HCT116 (cell line): ENCODE data around the gene VPS26B.

Experiments used
- CEBPB ChIP-seq: IDR thresholded peaks from 2 replicates; pipeline ENCODE4 v1.6.1; 2012; ENCODE audit warnings: low read depth
- CTCF ChIP-seq, 3 experiments: fragments of 200-600 bp in 1 of 3; sonication (generic) in 1 of 3; IDR thresholded peaks in 2 of 3; conservative IDR thresholded peaks in 1 of 3; 2 replicates each; pipeline ENCODE4 v1.5.1; 2012 to 2017; ENCODE audit warnings: low read depth in 2 of 3, low read length in 2 of 3, antibody characterized with exemption in 1 of 3, borderline replicate concordance in 1 of 3, control low read depth in 1 of 3, mild to moderate bottlenecking in 1 of 3, mixed read lengths in 1 of 3, mixed run types in 1 of 3, moderate library complexity in 1 of 3; ENCODE audit not compliant: insufficient read depth in 1 of 3
- EZH2phosphoT487 ChIP-seq: fragments of 200-600 bp; IDR thresholded peaks from 2 replicates; pipeline ENCODE4 v1.6.1; 2018; ENCODE audit warnings: antibody characterized with exemption, borderline replicate concordance
- POLR2A ChIP-seq: IDR thresholded peaks from 2 replicates; pipeline ENCODE4 v1.7.0; 2011; ENCODE audit warnings: borderline replicate concordance; ENCODE audit not compliant: insufficient read depth, insufficient read length; ENCODE audit errors: extremely low read depth
- POLR2AphosphoS5 ChIP-seq: IDR thresholded peaks from 2 replicates; pipeline ENCODE4 v1.6.1; 2011; ENCODE audit warnings: mild to moderate bottlenecking, low read depth, low read length, moderate library complexity
- RAD21 ChIP-seq: IDR thresholded peaks from 2 replicates; pipeline ENCODE4 v1.6.1; 2012; ENCODE audit warnings: low read depth, mild to moderate bottlenecking
- REST ChIP-seq: IDR thresholded peaks from 2 replicates; pipeline ENCODE4 v1.6.1; 2012; ENCODE audit warnings: low read depth
- SRF ChIP-seq: IDR thresholded peaks from 2 replicates; pipeline ENCODE4 v1.6.1; 2012; ENCODE audit warnings: low read depth

GRCh38 chr11:134272381-134273316 is 48.2 kb downstream of the VPS26B start:
- no peak for TF ChIP-seq POLR2A
- no peak for TF ChIP-seq POLR2AphosphoS5
- TF ChIP-seq CEBPB = no peak
- no peak for TF ChIP-seq REST
- no peak for TF ChIP-seq CTCF (IDR thresholded peaks at IDR 0.05 in 2 of 3, conservative IDR thresholded peaks at IDR 0.05 in 1 of 3; ENCODE audit: borderline replicate concordance in 1 of 3, insufficient read depth in 1 of 3, low read depth in 2 of 3, low read length in 2 of 3)
- TF ChIP-seq EZH2phosphoT487 = no peak
- TF ChIP-seq SRF = no peak
- no peak for TF ChIP-seq RAD21
